Femur (tissue), 1 donor: ENCODE measurements around the gene PROS1.
"Not testable (repeated sequence)": the region's sequence is repeated elsewhere in the genome, so short reads cannot be mapped to it uniquely, and the experiment has no call there.

Experiments
- DNase-seq: peaks from one replicate; pipeline ENCODE4 v3.0.0-alpha.2; 2017

PROS1 gene

GRCh38 chr3:93969443-93969842, 4.3 kb downstream of the PROS1 start:
- no peak for DNase-seq

- not testable (repeated sequence) for DNase-seq
These were observed 8.6 kb downstream of the PROS1 start for GRCh38 chr3:93965106-93965505.

- DNase-seq, result no peak
These were observed 10.9 kb downstream of the PROS1 start for GRCh38 chr3:93962798-93963197.

DNA sequence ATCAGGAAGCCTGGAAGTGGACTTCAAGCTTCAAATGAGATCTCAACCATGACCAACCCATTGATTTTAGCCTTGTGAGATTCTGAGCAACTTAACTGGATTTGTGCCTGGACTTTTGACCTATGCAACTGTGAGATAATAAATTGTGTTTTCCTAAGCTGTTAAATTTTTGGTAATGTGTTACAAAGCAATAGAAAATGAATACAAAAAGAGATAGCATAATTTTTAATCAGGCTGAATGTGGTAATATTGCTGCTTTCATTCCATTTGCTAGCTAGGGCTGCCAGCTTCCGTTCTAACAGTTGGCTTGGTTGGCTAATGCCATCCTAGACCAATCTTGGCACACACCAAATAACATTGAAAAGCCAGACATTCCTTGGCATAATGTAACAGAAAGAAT, 12.2 kb downstream of the PROS1 start:
- DNase-seq, result no peak

GRCh38 chr3:93961026-93961425, 12.7 kb downstream of the PROS1 start:
- DNase-seq, result no peak

DNA sequence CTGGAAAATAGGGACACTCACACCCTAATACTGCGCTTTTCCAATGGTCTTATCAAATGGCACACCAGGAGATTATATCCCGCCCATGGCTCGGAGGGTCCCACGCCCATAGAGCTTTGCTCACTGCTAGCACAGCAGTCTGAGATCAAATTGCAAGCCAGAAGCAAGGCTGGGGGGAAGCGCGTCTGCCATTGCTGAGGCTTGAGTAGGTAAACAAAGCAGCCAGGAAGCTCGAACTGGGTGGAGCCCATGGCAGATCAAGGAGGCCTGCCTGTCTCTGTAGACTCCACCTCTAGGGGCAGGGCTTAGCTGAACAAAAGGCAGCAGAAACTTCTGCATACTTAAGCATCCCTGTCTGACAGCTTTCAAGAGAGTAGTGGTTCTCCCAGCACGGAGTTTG, 23.7 kb downstream of the PROS1 start:
- not testable (repeated sequence) for DNase-seq

GRCh38 chr3:93937485-93937884, 36.2 kb downstream of the PROS1 start:
- DNase-seq, result not testable (repeated sequence)

GRCh38 chr3:93936549-93936948, 37.1 kb downstream of the PROS1 start:
- DNase-seq, result no peak

GRCh38 chr3:93934366-93935046, 39.2 kb downstream of the PROS1 start:
- no peak for DNase-seq

GRCh38 chr3:93931597-93932229, 42.0 kb downstream of the PROS1 start:
- no peak for DNase-seq

GRCh38 chr3:93930041-93930440, 43.7 kb downstream of the PROS1 start:
- no peak for DNase-seq

DNA sequence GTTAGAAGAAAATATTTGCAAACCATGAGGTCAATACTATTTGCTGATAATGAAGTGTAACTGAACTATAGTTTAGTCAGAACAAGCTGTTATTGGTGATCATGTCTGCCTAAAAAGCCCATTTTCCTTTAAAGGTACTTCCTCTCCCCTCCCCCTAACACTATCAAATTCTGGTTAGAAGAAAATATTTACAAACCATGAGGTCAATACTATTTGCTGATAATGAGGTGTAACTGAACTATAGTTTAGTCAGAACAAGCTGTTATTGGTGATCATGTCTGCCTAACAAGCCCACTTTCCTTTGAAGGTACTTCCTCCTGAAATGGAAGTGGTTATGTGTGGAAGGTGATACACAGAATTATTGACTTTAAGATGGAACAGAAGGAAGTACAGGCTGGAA, 46.9 kb downstream of the PROS1 start:
- no peak for DNase-seq

DNA sequence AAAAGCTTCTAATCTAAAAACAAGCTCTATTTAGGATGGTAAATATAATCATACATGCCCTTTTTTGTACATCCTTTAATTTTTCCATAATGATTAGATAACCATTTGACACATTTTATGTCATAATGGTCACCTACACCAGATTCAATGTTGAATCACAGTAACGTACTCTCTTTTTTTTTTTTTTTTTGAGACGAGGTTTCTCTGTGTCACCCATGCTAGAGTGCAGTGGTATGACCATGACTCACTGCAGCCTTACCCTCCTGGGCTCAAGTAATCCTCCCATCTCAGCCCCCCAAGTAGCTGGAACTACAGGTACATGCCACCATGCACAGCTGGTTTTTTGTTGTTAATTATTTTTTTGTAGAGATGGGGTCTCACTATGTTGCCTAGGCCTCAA, 49.2 kb downstream of the PROS1 start:
- no peak for DNase-seq

- no peak for DNase-seq
These were observed 50.7 kb downstream of the PROS1 start for GRCh38 chr3:93923006-93923405.

DNA sequence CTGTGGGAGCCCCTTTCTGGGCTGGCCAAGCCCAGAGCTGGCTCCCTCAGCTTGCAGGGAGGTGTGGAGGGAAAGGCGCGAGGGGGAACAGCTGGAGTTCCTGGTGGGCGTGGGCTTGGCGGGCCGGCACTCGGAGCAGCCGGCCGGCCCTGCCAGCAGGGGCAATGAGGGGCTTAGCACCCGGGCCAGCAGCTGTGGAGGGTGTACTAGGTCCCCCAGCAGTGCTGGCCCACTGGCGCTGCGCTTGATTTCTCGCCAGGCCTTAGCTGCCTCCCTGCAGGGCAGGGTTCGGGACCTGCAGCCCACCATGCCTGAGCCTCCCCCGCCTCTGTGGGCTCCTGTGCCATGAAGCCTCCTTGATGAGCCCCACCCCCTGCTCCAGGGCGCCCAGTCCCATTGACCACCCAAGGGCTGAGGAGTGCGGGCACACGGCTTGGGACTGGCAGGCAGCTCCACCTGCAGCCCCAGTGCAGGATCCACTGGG, 56.1 kb downstream of the PROS1 start:
- not testable (repeated sequence) for DNase-seq

DNA sequence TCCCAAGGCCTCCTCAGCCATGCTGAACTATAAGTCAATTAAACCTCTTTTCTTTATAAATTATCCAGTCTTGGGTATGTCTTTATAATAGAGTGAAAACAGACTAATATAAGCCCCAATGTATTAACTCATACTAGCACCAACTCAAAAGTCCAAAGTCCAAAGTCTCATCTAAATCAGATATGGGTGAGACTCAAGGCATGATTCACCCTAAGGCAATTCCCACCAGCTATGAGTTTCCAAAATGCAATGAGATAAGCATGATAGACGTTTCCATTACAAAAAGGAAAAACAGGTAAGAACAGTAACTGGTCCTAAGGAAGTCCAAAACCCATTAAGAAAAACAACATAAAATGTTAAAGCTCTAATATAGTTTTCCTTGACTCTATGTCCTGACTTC, 60.1 kb downstream of the PROS1 start:
- not testable (repeated sequence) for DNase-seq

DNA sequence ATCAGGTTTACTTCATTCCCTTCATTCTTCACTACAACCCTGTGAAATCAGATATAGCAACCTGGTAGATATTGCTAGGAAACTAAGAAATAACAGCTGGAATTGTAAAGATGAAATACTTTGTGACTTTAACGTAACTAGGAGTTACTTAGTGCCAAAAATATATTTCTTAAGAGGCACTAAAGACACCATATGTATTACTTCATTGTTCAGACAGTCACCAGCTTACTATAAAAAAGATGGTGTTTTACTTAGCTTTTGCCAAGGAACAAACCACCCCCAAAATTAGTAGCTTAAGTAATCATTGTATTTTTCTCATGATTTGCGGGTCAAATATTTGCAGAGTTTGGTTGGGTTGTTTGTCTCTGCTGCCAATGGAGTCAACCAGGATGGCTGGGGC, 62.5 kb downstream of the PROS1 start:
- no peak for DNase-seq

DNA sequence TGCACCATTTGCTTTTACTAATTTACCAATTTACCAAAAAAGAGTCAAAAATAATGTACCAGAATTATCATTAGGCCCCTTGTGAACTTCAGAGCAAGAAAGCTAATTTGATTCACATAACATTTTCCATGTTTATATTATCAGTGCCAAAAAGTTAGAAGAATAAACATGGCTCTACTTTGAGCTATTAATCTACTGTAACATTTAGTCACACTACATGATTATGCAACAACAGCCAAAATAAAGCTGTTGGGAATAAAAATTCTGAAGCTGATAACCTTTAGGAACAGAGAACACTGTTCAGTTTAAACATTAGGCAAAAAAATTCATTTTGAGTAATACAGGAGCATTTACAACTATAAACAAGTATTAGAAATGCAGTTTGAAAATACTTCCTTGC, 63.6 kb downstream of the PROS1 start:
- no peak for DNase-seq

- no peak for DNase-seq
These were observed 66.6 kb downstream of the PROS1 start for GRCh38 chr3:93907132-93907531.

- DNase-seq, result no peak
These were observed 67.5 kb downstream of the PROS1 start for GRCh38 chr3:93906245-93906644.

DNA sequence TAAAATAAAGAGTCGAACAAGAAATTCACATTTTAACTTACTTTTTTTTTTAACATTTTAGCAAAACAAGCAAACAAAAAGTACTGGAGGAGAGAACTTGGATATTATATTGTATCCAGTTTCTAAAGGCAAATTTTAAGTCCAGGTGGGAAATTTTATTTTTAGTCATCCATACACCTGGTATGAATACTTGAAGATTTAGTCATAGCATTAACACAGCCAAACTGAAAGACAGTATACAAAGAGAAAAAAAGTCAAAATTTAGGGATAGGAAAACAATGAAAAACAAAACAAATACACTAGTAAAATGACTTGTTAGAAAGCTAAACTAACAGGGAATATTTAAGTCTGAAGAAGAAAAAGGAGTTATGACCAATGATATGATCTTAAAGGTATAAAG, 69.1 kb downstream of the PROS1 start:
- no peak for DNase-seq

DNA sequence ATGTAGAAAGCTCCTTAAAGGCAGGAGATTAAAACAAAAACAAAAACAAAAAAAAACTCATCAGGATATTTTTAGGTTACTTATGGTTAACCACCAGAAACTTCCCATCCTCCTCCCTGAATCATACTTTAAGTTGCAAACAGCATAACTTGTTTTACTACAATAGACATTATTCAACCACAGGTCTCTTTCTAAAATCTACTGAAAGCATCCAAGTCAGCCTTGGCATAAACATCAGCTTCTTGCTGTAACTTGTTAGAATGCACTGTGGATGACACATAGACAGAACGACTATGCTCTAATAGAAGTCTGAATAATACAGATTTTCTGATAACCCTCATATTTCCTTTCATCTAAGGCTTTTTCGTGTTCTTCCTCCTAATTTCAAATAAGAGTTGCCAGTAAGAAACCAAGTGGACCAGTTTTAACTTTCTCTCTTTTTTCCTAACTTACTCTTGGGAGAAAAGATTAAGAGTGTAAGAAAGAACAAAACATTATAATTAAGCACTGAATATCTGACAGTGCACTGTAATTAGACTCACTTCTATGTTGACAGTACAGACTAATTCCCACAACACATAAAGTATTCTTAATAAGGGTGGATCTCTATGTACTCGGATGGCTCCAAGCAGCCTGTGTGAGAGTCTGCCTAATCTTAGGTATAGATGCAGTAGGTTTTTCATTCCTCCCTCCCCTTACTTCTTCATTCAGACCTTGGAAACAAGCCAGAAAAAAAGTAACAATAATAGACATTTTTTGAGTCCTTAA, 95.3 kb downstream of the PROS1 start:
- DNase-seq, result not testable (repeated sequence)

GRCh38 chr3:93877427-93877826, 96.3 kb downstream of the PROS1 start:
- not testable (repeated sequence) for DNase-seq

DNA sequence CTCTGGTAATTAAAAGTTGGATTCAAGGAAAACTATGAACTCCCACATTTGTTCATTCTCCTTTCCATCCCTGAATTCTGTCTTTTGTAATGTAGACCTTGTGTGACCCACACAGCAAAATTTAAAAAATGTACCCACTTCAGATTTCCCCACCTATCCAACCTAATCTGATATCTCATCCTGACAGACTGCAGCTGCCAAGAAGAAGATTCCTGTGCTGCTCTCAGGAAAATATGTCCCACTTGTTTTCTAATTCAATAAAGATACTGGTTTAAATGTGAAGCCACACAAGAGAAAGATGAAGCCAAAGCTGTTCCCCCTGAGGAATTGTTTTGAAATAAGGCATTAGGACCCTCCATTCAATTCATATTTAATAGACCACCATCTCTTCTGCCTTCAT, 100.3 kb downstream of the PROS1 start:
- DNase-seq, result not testable (repeated sequence)
